Measurements from ENCODE around the gene ACSF3. TPM values are rescaled to one million over a fixed set of nuclear protein-coding genes. Genes with fewer than 3 reads are reported as not detected.

The ACSF3 gene
- total RNA-seq, 3 donors from 2014 or later, result 20.8 to 42.3 (median 40.4) TPM

- H3K36me3 ChIP-seq, result peaks cover 5% of the 10 kb centered on the region
Observed at GRCh38 chr16:89135971-89136765, 42.5 kb downstream of the ACSF3 start.

GRCh38 chr16:89136931-89137330 is 43.3 kb downstream of the ACSF3 start:
- intact Hi-C loops (cut with DNase I; ENCODE audit: low total_unique reads), result loop anchor here (5.0 kb wide), 1 partner anchor 525 kb away; no protein-coding TSS in a partner anchor
- no peak for TF ChIP-seq CTCF (IDR thresholded peaks at IDR 0.05)
- no peak for TF ChIP-seq POLR2A (IDR thresholded peaks at IDR 0.05)
- no peak for TF ChIP-seq POLR2AphosphoS5 (IDR thresholded peaks at IDR 0.05)
- no peak overlapping the region for H3K27ac ChIP-seq
- H3K27me3 ChIP-seq, result no peaks in the 10 kb centered on the region
- H3K36me3 ChIP-seq, result peaks cover 6% of the 10 kb centered on the region
- no peak overlapping the region for H3K4me3 ChIP-seq
- no peak for DNase-seq (ENCODE audit: low spot score in 2 of 2)
- H3K9me3 ChIP-seq, result no peaks in the 10 kb centered on the region
- H3K4me1 ChIP-seq, result no peaks in the 10 kb centered on the region

More at GRCh38 chr16:89135971-89136765, 42.5 kb downstream of the ACSF3 start:
- Histone ChIP-seq H3K27me3 (no peaks in the 10 kb centered on the region), H3K4me3 (no peak overlapping the region), H3K27ac (no peak overlapping the region), H3K9me3 (no peaks in the 10 kb centered on the region), H3K4me1 (no peaks in the 10 kb centered on the region)
- intact Hi-C loops (cut with DNase I; ENCODE audit: low total_unique reads), result loop anchor here (5.0 kb wide), 1 partner anchor 524 kb away; no protein-coding TSS in a partner anchor
- no peak for DNase-seq (ENCODE audit: low spot score in 2 of 2)
- no peak for TF ChIP-seq POLR2A (IDR thresholded peaks at IDR 0.05)
- TF ChIP-seq POLR2AphosphoS5 (IDR thresholded peaks at IDR 0.05), result no peak
- TF ChIP-seq CTCF (IDR thresholded peaks at IDR 0.05), result no peak

GRCh38 chr16:89137666-89138512 is 44.2 kb downstream of the ACSF3 start:
- no peak for DNase-seq (ENCODE audit: low spot score in 2 of 2)
- TF ChIP-seq CTCF (IDR thresholded peaks at IDR 0.05) (no peak), POLR2A (IDR thresholded peaks at IDR 0.05) (no peak), POLR2AphosphoS5 (IDR thresholded peaks at IDR 0.05) (no peak)
- Histone ChIP-seq H3K4me3 (no peak overlapping the region), H3K9me3 (no peaks in the 10 kb centered on the region), H3K36me3 (peaks cover 6% of the 10 kb centered on the region), H3K27ac (no peak overlapping the region), H3K4me1 (no peaks in the 10 kb centered on the region), H3K27me3 (no peaks in the 10 kb centered on the region)
- intact Hi-C loops (cut with DNase I; ENCODE audit: low total_unique reads), result loop anchor here (5.0 kb wide), 1 partner anchor 526 kb away; no protein-coding TSS in a partner anchor

GRCh38 chr16:89138513-89138795 is 44.8 kb downstream of the ACSF3 start:
- TF ChIP-seq CTCF (IDR thresholded peaks at IDR 0.05), result no peak
- no peak for TF ChIP-seq POLR2AphosphoS5 (IDR thresholded peaks at IDR 0.05)
- no peak for TF ChIP-seq POLR2A (IDR thresholded peaks at IDR 0.05)
- H3K36me3 ChIP-seq, result peaks cover 6% of the 10 kb centered on the region
- no peaks in the 10 kb centered on the region for H3K27me3 ChIP-seq
- H3K4me1 ChIP-seq, result no peaks in the 10 kb centered on the region
- intact Hi-C loops (cut with DNase I; ENCODE audit: low total_unique reads), result loop anchor here (5.0 kb wide), 1 partner anchor 526 kb away; no protein-coding TSS in a partner anchor
- no peaks in the 10 kb centered on the region for H3K9me3 ChIP-seq
- H3K4me3 ChIP-seq, result no peak overlapping the region
- no peak overlapping the region for H3K27ac ChIP-seq
- no peak for DNase-seq (ENCODE audit: low spot score in 2 of 2)

All from breast epithelium (tissue), 4 donors.